HG02938 (cell line): ENCODE measurements around the gene PPP1R12B.
"Not testable (repeated sequence)": the region's sequence is repeated elsewhere in the genome, so short reads cannot be mapped to it uniquely, and the experiment has no call there.

Source experiments
- ATAC-seq: cut with Tn5 transposase; IDR thresholded peaks from one replicate; pipeline ENCODE4 v1.9.1; 2021; ENCODE audit warnings: mild to moderate bottlenecking, moderate library complexity; ENCODE audit not compliant: unreplicated experiment

The PPP1R12B gene

DNA sequence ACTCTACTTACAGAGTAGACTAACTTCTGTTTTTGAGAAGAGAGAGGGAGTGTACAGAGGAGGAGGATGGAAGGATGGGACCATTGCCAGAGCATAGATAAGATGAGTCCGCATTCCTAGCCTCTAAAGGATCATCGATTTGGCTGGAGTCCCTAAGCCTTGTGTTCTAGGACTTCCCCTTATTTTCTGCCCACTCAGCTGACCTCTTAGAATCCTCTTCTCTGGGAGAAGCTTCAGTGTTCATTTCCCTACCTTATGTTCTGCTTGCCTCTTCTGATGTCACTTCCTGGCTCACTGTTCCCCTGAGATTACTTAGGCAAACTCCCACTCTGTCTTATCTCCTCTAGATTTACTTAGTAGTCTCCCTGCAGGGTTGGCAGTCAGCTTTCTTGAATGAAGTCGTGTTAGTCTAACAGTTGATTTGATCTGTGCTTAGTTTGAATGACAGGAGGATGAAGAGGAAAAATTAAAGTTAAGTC lies 205.1 kb downstream of the PPP1R12B start:
- ATAC-seq = no peak

DNA sequence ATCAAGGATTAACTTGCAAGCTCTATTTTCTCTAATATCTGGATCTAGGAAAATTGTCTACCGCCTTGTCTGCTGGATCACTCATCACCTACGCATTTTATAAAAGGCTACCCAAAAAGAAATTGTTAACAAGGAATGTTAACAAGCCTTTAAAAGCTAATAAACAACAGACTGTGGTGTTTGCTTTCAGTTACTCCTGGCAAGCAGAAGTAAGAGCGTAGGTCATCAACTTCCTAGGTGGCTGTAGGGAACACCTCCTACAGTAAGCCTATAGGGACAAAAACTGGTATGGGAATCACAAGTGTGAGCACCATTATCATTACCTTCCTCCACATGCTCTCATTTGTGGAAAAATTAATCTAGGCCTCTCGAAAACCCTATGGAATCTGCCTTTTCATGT lies 206.1 kb downstream of the PPP1R12B start:
- not testable (repeated sequence) for ATAC-seq

DNA sequence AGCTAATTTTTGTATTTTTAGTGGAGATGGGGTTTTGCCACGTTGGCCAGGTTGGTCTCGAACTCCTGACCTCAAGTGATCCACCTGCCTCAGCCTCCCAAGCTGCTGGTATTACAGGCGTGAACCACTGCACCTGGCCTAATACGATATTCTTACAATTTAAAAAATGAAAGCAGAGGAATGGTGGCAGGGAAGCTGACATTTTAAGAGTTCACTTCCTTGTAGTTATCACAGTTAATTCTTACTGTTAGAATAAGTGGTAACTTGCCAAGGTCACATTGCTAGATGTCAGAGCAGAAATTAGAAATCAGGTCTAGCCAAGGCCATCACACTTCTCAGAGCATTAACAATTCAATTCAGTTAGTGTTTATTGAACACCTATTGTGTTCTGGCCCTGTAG lies 207.5 kb downstream of the PPP1R12B start:
- not testable (repeated sequence) for ATAC-seq

DNA sequence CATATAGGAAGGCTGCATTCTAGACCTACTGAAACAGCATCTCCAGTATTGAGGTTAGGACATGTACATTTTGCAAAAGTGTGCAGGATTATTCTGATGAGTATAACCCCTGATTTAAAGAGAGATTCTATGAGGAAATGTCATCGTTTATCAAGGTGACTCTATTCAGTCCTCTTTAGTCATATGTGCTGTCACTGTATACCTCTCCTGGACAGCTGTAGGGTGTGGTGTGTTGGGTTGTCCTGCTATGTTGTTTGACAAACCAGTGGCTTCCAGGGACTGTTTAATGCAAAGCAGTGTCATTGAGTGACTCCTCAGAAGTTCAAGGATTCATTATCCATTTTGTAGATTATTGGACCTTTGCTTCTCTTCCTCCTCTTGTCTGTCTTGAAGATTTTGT lies 209.2 kb downstream of the PPP1R12B start:
- not testable (repeated sequence) for ATAC-seq

DNA sequence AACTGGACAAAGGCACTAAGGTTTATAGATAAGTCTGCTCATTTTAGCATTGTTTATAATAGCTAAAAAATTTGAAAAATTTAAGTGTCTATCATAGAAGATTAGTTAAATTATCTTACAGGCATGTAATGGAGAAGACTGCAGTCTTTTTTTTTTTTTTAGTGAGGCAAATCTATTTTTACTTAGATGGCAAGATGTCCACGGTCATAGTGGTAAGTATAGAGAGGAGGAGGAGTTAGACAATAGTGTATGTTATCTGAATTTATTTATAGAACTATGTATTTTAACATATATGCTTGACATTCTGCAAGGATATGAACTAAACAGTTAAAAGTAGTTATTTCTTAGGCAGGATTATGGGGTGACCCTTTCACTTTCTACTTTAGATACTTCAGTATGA lies 212.7 kb downstream of the PPP1R12B start:
- no peak for ATAC-seq

DNA sequence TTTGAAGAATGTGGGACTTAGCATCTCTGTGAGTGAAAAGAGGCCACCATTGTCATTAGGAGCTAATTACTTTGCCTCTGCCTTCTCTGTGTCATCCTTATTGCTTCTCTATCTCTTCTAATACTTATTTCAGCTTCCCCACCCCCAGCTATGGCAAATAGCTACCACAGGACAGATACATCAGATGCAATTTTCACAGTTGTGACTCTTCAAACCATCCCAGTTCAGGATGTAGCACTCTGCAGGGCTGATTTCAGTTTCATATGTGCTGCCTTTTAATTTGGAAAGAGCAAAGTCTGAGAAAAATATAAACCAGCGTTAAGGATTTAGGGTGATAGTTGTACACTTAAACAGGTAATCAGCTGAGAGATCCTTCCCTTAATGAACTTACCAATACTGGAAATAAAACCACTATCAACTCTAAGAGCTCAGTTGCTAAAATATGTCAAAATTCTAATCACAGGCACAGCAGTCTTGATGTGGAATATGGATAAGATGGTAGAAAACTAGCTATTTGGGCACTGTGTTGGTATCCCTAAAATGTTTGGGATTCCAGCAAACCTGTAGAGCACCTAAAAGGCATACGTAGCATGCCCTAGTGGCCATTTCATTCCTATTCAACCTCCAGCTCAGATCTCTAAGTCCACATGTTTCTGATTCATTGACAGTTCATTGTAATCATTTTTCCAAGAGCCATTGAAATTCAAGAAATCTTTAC lies 213.4 kb downstream of the PPP1R12B start:
- ATAC-seq = no peak

DNA sequence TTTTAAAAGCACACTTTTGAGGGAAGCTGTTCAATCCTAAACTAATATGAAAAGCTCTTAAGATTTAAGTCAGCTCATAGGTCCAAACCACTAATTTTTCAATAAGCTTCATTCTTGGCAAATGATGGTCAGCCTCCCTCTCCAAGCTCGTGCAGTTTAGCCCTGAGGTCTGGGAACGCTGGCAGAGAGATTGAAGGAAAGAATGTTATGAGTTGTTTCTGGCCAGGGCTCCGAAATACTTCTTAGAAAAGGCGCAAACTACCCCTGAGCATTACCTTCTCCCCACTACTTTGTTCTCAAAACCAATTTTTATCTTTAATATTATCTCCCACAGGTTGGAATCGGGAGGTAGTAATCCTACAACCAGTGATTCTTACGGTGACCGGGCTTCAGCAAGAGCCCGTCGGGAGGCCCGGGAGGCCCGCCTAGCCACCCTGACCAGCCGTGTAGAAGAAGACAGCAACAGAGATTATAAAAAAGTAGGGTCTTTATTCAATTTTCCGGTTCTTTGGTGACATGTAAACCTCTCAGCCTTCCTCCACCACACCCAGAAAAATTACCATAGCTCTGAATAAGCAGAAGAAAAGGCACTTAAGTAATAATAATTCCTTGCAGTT lies 214.1 kb downstream of the PPP1R12B start:
- no peak for ATAC-seq

DNA sequence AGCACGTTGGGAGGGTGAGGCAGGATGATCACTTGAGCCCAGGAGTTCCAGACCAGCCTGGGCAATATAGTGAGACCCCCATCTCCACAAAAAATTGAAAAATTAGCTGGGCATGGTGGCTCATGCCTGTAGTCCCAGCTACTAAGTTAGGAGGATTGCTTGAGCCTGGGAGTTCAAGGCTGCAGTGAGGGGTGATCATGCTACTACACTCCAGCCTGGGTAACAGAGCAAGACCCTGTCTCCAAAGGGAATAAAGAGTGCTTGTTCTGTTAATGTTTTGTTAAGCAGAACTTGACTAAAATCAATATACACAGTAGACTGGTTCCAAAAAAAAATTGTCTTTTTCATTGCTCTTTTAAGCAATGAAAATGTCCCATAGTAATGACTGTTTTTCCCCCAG lies 215.3 kb downstream of the PPP1R12B start:
- no peak for ATAC-seq

DNA sequence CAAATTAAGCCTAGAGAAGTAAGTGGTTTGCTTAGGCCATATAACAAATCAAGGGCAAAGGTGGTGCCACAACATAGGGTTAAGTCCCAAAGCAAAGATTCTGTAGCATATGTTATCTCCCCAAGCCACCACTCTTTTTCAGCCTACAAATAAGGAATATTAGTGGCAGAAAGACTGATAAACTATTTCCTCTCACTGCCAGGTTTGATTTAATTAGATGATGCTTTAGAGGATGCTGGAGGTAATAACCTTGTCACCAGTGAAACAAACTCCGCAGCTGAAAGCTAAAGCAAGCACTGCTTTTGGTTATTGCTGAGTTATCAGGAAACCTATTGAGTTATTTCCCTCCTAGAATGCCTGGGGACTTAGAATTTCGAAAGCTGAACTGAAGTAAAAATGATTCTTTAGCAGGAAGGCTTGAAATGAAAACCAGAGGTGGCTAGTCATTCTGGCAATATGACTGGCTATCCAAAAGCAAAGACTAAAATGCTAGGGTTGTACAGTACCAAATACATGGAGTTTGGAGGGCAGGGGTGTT lies 216.5 kb downstream of the PPP1R12B start:
- ATAC-seq = no peak

DNA sequence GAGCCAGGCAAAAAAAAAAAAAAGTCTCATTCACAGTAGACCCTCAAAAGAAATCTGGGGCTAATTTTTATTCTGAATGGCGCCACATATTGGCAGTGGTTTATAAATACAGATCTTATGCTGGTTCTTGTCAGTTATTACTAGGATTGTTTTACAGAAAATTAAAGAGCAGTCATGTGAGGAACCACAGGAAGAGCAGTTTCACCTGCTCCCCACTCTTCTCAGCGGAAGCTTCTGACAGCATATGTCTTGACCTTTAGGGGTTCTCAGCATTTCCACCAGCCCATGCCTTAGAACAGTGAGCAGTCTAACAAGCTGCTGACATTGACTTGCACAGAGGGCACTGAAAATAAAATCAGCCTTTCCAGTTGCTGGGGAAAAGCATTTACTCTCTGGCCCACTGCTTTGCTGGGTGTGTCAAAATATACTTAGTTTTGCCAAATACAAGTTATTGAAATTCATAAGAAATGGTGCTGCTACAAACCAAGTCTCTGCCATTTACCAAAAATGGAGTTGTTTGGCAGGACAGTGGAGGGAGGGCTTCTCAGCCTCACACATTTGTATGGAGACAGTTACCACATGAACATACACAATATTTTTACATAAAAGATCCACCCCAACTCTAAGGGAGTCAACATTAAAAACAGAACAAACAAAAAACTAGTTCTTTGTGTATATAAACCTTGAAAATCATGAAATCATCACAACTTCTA lies 217.5 kb downstream of the PPP1R12B start:
- peak; percentile 76 for ATAC-seq

DNA sequence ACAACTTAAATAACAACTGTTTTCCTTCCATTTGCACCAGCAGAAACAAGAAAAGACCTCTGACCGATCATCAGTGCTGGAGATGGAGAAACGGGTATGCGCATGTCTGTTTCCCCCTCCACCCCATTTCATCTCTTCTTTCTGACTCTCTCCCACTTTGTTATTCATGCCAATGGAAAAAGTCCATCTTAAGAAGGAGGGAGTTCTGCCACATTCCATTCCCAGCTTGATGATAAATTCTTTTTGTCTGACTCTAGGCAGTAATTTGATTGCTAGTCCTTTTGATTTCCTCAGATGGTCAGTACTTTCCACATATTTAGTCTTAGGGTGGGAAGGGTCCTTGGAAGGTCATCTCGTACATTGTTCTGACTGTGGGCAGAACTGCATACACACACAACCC lies 219.2 kb downstream of the PPP1R12B start:
- ATAC-seq = no peak

DNA sequence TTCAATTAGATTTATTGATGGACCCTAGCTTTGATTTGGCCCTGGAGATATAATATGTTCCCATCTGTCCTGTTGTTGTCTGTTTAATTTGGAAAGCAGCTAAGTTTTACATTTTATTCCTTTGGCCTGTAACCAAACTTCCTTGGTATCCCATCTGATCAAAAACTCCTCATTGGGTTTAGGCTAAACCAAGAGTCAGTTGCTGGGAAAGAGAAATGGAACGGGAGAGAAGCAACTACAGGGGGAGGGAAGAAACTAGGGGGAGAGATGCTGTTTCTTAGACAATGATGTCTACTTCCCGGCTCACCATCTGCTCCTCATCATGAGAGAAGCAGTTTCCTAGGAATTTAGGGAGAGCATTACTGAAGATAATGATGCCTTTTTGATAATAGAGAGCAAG lies 219.9 kb downstream of the PPP1R12B start:
- no peak for ATAC-seq

DNA sequence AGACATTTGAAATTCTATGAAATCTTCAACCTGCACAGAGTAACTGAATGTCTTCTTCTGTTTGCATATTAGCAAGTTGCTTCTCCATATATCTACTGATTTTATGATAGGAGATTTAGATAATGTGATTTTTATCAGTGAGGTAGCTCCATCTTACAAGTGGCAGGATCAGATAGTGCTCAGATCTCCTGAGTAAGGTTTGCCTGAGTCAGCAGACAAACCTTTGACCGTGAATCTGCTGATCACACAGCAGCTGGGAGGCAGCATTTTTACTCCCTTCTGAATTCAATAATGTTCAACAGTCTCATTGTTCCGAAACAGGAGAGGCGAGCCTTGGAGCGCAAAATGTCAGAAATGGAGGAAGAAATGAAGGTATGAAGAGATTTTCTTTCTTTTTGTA lies 220.3 kb downstream of the PPP1R12B start:
- ATAC-seq = no peak

DNA sequence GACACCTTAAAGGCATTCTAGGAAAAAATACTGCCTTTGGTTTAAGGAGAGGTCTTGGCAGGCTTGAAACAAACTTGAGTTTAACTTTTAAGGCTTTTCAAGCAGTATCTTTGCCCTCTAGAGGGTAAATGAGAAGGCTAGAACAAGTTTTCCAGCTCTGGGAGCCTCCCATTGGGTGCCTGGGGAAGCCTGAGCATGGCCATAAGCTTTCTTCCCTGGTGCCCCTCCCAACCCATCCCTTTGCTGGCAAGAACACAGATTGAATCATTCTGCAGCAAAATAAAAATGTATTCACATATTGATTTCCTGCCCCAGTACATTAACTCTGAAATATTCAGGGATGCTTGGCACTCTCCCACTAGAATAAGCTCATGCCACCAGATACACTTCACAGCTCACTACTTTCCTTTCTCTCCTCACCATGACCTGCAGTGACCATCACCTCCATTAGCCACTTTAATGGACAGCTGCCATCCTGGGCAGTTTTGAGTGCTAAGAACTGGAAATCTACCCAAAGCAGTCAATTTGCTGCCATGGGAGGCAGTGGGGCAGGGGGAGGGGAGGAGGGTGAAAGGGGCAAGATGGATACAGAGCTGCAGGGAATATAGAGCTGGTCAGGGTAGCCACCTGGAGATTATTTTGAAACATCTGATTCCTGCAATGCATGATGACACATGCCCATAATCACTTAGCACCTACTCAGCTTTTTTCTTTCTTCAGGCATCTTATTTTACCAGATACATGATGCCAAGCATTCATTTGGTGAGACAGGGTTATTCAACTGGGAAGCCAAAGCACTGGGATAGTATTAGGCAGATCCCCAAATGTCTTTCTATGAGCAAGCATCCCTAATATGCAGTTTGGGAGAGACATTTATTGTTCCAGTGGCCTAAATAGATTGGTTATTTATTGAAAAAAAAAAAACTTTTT lies 221.2 kb downstream of the PPP1R12B start:
- ATAC-seq = no peak

DNA sequence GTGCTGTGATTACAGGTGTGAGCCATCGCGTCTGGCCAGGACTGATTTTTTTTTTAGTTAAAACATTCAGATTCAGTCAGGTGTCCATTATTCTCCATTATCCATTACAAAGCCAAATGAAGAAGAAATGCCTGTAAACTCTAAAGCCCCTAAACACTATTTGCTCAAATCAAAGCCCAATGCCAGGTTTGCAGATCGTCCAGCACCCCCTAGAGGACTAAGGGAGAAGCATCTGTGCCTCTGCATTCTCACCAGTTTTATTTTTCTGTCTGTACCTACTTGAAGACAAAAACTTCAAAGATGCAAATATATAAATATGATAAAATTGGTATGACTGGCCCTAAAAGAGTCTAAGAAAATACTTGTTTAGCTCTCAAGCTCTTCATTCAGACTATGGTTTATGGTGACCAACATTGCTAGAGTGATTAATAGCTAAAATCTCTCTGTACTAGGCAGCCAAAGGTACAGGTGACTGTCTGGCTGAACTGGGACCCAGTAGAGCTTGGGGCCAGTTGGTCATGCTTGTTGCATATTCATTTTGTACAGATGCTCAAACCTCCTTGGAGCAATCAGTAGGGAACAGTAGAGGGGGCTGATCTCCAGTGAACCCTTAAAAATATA lies 223.3 kb downstream of the PPP1R12B start:
- no peak for ATAC-seq

DNA sequence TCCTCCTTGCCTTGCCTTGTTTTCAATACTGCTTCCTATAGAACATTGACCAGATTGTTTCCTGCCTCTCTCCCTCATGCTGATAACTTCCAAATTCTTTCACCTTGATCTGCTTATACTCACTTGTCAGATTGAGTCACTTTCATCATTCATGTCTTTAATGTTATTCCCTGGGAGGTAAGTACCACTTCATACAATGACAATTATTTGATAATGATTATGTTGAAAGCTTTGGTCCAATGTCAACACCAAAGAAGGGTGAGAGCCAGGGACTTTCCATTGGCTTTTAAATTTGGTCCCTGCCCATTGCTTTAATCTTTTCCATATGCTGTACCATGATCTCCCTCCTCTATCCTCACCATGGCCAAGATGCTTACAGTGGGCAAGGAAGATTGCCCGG lies 224.4 kb downstream of the PPP1R12B start:
- no peak for ATAC-seq

DNA sequence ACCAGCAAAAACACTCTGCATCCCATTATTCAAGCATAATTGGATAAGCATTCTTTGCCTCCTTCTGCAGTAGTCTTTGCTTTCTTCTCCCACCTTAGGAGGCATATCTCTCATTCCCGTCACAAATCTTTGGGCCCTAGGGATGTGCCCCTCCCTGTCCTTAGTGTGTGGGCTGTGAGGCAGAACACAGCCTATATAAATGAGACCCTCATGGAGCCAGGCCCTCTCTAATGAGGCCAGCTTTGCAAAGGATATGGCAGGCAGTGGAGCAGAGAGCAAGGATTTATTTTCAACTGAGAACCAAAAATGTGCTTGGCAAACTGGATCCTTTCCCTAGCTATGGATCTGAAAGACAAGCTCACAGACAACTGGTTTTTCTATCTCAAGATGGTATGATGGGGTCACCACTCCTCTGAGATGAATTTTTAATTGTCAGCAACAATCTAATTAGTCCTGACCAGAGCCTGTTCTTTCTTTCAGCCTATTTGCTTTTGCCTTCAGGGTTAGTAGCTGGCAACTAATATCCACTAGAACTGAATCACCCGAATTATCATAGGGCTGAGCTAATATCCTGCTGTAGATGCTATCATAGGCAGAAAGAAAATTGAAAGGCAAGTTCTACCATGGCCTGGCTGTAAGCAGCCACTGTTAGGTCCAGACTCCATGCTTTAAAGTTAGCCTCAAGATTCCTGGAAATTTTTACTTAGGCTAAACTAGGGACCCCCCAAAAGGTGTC lies 227.6 kb downstream of the PPP1R12B start:
- no peak for ATAC-seq

DNA sequence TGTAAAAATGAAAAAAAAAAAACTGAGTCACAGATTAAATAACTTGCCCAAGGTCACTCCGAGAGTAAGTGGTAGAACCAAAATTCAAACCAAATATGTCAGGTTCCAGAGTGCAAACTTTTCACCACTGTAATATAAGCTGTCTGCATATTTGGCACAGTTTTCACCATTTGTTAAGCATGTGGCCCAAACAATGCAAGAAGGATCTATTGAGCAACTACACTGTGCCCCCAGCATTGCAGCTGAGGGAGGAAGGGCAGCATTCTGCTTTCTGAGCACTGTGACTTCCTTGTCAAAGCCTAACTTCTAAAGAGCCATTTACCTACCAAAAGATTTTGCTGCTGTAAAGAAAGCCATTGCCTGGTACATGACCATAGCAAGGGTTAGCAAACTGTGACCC lies 228.3 kb downstream of the PPP1R12B start:
- no peak for ATAC-seq

DNA sequence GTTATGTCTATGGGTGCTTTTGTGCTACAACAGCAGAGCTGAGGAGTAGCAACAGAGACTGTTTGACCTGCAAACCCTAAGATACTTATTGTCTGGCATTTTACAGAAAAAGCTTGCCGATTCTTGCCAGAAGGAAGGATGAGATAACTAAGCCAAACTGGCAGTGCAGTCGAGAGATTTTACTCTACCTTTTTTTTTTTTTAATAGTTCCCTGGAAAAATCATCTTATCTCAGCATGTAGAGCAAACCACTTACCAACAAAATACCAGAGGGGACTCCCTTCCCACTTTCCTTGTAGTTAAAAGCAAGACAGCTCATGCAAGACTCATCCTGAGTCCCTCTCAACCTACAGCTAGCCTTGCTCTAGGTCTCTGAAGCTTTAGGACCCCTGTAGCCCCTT lies 228.9 kb downstream of the PPP1R12B start:
- ATAC-seq = no peak
